HCEC 1CT (cell line): Measurements from ENCODE around the gene NR3C2.
"Not testable (repeated sequence)": the region's sequence is repeated elsewhere in the genome, so short reads cannot be mapped to it uniquely, and the experiment has no call there.

ENCODE experiments used
- DNase-seq: peaks from one replicate; pipeline ENCODE4 v3.0.0-alpha.2; 2017

NR3C2 gene

DNA sequence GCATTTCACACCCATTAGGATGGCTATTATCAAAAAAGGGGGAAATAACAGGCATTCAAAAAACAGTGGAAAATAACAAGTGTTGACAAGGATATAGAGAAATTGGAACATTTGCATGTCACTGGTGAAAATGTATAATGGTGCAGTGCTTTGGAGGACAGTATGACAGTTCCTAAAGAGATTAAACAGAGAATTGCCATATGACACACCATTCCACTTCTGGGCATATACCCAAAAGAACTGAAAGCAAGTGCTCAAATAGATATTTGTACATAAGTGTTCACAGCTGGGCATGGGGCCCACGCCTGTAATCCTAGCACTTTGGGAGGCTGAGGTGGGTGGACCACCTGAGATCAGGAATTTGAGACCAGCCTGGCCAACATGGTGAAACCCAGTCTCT, 348.1 kb downstream of the NR3C2 start:
- no peak for DNase-seq

GRCh38 chr4:148093065-148093464, 349.1 kb downstream of the NR3C2 start:
- DNase-seq: no peak

- no peak for DNase-seq
These were observed 349.7 kb downstream of the NR3C2 start for GRCh38 chr4:148092316-148093014.

GRCh38 chr4:148091896-148092295, 350.3 kb downstream of the NR3C2 start:
- no peak for DNase-seq

DNA sequence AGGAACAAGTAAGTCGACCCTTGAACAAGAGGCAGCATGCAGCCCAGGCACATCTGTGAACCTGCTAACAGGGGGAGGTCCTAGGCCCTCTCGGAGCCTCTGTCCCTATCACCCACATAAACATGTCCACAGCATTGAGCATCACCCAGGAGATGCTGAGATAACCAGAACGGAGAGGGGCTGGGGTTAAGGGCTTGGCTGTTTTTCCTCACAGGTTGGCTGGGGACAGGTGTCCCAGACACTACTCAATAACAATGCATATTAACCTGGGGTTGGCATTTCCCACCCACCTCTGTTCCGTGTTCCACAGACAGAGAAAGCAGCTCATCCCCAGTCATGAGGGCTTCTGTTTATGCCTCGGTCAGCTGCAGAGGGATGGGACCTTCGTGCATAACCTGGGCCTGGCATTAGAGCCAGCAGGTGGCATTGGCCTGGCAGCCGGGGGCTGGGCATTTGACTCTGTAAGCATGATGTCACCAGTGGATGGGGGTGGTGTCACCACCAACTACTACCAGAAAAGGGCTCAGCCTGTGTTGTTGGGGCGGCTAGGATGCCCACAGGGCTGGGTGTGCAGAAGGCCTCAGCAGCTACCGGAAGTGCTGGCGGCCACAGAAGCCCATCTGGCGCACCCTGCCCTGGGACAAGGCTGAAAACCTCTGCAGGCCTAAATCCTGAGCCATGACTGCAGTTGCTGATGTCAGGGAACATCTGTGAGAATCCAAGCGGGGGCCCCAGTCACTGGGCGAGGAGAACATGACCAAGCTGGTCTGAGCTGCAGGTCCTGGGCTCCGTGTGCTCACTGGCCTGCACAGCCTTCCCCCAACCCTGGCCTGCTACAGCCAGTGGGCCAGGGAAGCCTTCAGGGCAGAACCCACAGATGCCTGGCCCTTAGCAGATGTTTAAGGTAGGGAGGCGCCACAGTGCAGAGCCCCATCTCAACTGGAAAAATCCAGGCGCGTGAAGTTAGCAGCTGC, 351.4 kb downstream of the NR3C2 start:
- DNase-seq: no peak

DNA sequence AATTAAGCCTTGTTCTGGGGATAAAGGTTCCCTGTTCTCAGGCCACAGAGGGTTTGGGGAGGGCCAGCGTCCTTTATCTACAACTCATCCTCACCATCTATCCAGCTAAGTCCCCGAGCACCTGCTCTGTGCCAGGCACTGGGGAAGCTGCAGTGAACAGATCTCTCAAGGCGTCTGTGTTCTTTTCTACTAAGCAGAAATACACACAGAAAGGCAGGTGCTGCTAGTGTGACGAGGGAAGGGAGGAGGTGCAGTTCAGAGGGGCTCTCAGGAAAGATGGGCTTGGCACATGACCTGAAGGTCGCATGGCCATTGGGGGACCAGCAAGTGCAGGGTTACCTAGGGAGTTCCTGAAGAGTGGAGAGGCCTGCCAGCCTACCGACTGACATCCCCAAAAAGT, 352.2 kb downstream of the NR3C2 start:
- no peak for DNase-seq

DNA sequence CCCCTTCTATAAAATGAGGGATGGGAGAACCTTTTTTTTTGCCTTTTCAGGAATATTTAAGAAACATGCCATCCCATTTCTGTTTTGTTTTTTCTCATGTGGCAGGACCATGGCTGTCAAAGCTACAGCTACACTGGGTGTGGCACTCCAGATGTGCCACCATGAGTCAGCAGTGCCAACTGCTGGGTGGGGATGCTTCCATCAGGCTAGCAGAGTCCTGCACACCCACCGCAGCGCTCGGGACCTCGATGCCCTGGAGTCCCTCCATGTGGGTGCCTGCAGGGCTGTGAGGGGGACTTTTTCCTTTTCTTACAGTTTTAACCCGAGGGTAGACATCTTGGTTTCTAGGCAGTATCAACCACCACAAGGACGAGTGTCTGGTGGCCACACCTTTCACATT, 352.6 kb downstream of the NR3C2 start:
- DNase-seq: no peak

GRCh38 chr4:148083073-148083472, 359.1 kb downstream of the NR3C2 start:
- DNase-seq: not testable (repeated sequence)

DNA sequence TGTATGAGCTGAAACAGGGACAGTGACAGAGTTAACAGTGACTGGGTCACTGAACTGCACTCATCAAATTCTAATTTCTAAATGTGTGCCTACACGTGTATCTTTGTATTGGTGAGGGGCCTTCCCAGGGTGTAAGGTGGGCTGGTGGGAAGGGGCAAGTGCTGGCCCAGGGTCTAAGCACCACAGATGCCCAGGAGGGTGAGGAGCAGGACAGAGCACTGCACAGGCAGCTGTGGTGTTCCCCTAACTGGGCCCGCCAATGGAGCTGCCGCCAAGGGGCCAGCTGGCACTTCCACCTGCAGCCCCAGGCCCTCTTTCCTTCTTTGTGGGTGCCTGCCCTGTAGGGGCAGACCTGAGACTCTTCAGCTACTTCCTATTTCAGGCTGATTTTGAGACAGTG, 360.5 kb downstream of the NR3C2 start:
- no peak for DNase-seq

DNA sequence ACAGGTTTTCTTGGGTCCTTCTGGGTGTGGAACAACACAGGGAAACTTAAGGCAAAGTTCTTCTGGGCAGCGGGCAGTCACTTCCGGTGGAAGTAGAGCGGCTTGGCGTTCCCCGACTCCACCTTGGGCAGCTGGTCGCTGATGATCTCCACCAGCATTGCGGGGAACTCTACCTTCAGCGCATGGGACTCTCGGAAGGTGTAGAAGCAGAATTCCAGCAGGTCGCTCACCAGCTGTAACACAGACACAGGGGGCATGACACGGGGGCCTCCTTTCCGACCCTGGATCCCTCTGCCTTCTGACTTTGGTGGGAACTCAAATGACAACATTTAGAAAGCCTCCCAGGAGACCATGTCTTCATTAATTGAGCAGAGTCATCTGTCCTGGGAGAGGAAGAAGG, 360.9 kb downstream of the NR3C2 start:
- no peak for DNase-seq

- no peak for DNase-seq
These were observed 362.3 kb downstream of the NR3C2 start for GRCh38 chr4:148079961-148080360.

GRCh38 chr4:148078061-148078460, 364.2 kb downstream of the NR3C2 start:
- no peak for DNase-seq

GRCh38 chr4:148077581-148077980, 364.6 kb downstream of the NR3C2 start:
- no peak for DNase-seq

DNA sequence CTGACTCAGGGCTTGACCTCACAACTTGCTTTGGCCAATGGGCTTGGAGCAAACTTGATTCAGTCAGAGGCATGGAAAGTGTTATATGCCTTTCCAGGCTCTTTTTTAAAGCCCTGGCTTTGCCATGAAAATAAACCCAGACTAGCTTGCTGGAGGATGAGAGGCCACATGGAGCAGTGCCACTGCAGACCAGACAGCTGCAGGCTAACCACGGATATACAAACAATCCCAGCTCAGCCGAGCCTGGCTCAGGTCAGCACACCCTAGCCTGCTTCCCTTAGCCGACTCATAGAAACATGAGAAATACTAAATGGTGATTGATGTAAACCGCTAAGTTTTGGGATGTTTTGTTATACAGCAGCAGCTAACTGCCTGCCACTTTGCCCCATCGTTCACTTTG, 365.2 kb downstream of the NR3C2 start:
- peak; percentile 15 for DNase-seq

- no peak for DNase-seq
These were observed 366.8 kb downstream of the NR3C2 start for GRCh38 chr4:148075438-148075837.

GRCh38 chr4:148074462-148074861, 367.8 kb downstream of the NR3C2 start:
- no peak for DNase-seq

GRCh38 chr4:148073349-148073748, 368.9 kb downstream of the NR3C2 start:
- no peak for DNase-seq

- DNase-seq: no peak
These were observed 369.4 kb downstream of the NR3C2 start for GRCh38 chr4:148072789-148073188.

DNA sequence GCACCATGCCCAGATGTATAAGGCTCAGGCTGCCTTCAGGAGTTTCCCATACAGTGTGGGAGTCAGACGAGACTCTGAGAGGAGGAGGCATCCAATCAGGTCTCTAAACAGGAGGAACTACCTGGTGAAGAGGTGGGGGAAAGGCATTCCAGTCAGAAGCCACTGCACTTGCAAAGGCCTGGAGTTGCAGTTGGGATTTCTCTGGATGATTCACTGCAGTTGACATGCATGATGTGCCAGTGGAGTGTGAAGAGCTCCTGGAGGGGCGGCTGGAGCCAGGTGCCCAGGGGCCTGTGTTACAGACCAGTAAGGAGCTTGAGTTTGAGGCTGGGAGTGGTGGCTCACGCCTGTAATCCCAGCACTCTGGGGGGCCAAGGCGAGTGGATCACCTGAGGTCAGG, 371.2 kb downstream of the NR3C2 start:
- DNase-seq: no peak

DNA sequence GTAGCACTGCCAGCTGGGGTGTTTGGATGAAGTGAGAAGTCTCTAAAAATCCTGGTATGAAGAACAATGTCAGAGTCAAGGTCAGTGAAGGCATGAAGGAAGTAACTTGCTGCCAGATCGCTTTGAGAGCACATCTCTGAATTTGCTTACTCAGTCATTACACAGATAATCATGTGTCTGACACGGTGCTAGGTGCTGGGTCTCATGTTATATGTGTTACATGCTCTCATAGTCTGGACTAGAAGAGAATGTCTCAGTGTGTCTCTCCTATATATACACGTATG, 372.4 kb downstream of the NR3C2 start:
- no peak for DNase-seq

- no peak for DNase-seq
These were observed 372.9 kb downstream of the NR3C2 start for GRCh38 chr4:148069086-148069894.

GRCh38 chr4:148068065-148068911, 373.9 kb downstream of the NR3C2 start:
- no peak for DNase-seq
